NK-92 treated with Interleukin-12 subunit alpha and Interleukin-12 subunit beta, amount 100 ng/mL, for 24 hours (cell line): ENCODE results near the gene MYOCOS.
"Not testable (repeated sequence)": the region's sequence is repeated elsewhere in the genome, so short reads cannot be mapped to it uniquely, and the experiment has no call there.

Source experiments
- DNase-seq: peaks from one replicate; lab custom pipeline; 2025; lab: John Stamatoyannopoulos, UW

Gene MYOCOS, protein sequence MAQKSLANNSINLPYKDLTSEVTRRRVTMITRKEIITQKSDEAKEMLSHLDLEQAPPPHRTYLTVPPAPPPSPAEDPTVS

DNA sequence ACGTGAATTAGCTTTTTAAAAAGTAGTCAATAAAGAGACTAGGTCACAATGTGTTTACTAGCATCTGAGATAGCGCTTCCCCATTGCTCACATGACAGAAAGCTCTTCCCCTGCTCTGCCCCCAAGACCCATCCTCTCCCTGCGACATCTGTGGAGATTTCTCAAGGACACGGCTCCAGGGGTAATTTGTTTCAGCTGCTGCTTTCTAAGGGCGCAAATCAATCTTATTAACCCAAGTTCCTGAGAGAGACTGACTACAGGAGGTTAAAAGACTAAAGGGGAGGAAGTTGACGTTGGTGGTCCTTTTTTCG, at the start of gene MYOCOS:
Gene MYOCOS (plus strand): TSS at position 92 of the 311 bp plus-strand sequence. CDS start 1,641 bp downstream, outside the sequence.
- DNase-seq = no peak

DNA sequence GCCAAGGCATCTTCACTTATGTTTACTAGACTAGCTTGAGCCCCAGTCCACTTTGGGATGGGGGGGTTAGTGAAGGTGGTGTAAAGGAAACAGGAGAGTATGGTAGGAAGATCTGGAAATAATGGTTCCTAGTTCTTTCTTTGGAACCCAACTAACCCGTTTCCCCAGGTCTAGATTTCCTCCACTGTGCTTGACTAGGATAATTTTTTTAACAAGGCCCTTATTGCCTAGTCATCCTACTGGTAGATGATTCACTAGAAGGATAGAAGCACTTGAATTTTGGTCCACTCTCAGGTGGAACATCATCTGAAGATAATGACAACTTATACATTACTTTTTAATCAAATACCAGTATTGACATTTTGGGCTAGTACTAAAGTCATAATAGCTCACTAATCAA, 45.9 kb upstream of the MYOCOS start:
- no peak for DNase-seq

DNA sequence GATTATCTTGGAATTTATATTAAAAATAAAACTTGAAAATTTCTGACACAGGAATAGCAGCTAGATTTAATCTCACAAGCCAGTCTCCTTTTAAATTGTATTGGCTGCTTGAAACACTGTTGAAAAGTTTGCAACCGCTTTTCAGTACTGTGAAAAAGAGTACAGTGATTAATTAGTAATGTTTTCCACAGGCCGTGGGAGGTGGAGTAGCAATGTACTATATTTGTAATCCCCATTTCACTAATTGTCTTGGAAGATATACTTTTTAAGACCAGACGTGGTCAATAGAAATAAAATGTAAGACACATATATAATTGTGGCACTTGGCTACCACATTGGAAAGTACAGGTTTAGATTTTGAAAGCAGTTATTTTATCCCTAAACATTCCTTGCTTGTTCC, 40.8 kb upstream of the MYOCOS start:
- DNase-seq = no peak

DNA sequence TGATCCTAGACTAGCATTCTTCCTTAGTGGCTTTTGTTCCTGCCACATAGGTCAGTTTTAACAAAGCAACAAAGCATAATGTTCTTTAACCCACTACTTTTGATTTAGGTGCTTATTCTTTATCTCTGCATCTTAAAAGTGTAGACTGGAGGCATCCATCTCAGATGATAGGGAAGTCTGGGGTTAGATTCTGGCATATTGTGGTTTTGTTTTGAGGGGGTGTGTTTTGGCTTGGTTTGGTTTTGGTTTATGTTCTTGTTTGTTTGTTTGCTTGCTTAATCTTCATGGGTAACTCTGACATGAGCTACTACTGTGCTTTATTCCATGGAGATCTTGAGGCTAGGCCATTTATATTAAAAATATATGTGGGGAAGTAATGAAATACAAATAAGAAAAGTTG, 40.3 kb upstream of the MYOCOS start:
- no peak for DNase-seq

DNA sequence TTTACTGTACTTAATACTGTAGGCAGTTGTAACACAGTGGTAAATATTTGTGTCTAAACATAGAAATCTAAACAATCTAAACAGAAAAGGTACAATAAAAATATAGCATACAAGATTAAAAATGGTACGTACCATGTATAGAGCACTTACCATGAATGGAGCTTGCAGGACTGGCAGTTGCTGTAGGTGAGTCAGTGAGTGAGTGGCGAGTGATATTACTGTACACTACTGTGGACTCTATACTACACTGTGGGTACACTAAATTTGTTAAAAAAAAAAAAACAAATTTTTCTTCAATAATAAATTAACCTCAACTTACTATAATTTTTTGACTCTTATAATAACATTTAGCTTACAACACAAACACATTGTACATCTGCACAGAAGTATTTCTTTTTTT, 39.5 kb upstream of the MYOCOS start:
- DNase-seq = no peak

DNA sequence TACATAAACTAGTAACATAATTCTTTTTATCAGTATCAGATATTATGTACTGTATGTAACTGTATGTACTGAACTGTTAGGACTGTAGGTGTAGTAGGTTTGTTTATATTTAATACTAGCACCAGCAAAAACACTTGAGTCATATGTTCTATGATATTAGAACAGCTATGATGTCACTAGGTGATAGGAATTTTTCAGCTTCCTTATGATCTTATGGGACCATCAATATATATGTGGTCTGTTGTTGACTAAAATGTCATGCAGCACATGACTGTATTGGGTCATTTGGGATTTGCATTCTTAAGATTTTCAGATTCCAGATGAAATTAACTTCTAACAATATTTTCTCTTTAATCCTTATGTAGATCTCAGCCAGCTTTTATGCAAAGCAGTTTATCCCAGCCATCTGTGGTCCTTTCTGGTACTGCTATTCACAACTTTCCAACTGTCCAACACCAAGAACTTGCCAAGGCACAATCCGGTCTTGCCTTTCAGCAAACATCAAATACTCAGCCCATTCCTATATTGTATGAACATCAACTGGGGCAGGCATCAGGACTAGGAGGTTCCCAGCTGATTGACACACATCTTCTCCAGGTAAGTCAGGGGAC, 38.3 kb upstream of the MYOCOS start:
- DNase-seq = no peak

DNA sequence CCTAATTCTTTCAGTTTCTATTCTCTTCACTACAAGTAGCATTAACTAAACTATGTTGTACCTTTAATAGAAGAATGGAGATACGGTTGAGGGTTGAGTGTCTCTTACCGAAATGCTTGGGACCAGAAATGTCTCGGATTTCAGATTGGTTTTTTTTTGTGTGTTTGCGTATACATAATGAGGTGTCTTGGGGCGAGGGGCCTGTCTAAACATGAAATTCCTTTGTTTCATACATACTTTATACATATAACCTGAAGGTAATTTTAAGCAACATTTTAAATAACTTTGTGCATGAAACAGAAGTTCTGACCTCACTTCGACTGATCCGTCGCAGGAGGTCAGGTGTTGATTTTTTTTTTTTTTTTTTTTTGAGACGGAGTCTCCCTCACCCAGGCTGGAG, 36.3 kb upstream of the MYOCOS start:
- DNase-seq = no peak

DNA sequence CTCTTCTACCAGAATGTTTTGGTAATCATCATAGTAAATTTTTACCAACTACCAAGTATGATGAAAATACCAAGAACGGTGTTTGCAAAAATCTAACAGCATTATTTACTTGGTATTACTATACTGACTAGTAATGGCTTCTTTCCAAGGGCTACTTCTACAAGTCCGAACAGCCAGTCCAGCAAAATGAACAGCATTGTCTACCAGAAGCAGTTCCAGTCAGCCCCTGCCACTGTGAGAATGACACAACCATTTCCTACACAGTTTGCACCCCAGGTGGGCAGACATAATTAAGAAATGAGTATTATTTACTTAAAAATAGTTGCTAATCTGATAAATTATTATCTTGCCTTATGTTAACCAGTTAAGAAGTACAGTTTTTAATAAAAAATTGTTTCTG, 33.8 kb upstream of the MYOCOS start:
- DNase-seq = no peak

DNA sequence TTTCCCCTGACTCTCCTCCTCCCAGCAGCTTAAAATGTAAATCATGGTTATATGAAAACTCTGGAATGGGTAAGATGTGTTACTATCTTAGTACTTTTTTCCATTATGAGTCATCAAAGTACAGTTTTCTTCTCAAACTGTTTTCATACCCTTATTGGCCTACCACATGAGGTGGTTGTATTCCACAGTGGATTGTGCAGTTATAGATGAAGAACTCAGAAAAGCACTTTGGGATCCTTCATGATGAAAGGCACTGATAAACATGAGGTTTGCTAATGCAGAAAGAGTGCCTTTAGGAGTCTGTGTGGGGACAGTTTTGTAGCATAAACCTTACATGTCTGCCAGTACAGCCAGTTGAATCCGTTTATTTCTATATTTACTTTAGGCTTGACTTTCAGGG, 32.0 kb upstream of the MYOCOS start:
- DNase-seq = no peak

DNA sequence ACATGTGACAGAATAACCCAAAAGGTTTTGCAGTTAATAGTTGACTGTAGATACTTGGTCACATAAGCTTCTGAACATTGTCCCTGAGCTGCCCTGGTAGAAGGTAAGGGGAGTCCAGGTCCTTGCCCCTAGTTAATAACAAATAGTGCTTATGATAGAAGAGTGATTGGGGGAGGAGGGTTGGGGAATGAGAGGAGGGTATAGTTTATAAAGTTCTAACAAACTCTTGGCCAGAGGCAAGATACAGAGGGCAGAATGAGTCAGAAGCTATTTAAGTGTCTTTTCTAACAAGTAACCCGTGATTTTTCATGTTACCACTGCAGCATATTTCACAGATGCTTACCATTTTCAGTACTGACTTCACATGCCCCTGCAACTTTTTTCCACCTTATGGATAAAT, 26.7 kb upstream of the MYOCOS start:
- DNase-seq = no peak

DNA sequence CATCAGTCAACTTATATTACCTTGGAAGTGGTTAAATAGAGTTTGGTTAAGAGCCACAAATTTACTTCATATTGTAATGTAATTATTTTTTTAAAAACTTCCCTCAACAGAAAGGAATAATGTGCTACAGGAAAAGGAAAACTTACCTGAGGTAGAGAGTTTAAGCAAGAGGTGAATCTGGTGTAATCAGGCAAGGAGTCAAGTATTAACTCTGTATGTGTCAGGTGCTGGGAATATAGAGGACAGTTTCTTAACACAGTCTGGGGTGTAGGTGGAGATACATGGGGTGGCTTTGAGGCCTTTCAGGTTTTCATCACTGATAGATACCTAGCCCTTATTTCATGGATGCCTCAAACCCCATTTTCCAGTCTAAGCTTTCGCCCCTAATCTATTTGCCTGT, 25.9 kb upstream of the MYOCOS start:
- DNase-seq = no peak

DNA sequence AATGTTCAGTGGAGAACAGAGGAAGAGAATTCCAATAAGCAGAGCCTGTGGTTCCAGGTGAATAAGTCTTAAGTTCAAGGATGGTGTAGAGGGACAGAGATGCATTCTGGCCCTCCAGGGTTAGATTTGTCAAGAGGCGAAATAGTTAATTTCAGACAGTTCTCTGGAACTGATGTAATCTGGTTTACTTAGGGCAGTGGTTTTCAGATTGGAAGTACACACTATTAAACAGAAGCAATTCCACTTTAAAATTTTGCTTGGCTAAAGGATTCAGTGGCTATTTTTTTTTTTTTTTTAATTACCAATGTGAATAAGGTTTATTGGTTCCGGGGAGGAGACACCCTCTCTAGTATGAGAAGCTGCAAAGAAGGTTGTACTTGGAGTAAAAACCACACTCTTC, 25.3 kb upstream of the MYOCOS start:
- DNase-seq = no peak

DNA sequence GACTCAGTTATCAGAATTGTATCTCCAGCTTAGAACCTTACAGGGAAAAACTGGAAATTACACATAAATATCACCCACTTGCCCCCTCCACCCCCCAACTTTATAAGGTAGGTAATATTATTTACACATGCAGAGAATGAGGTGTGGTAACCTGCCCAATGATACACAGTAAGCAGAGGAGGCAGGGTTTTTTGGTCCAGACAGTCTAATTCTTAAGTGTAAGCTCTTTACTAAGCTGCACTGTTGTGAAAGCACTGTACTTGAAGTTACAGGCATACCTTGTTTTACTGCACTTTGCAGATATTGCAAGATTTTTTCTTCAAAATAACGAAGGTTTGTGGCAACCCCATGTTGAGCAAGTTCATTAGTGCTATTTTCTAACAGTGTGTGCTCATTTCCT, 24.8 kb upstream of the MYOCOS start:
- no peak for DNase-seq

DNA sequence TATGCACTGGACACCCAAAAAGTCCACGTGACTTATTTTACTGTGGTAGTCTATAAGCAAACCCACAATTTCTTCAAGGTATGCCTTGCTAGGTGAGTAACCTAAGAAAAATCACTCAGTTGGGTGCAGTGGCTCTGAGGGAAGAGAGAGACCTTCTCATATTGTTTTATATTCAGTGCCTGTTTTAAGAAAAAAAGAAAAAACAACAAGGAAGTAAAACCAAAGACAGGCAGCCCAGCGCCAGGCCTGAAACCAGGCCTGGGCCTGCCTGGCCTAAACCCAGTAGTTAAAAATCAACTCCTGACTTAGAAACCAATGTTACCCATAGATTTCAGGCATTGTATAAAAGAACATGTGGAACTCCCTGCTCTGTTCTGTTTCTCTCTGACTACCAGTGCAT, 21.7 kb upstream of the MYOCOS start:
- DNase-seq = not testable (repeated sequence)

DNA sequence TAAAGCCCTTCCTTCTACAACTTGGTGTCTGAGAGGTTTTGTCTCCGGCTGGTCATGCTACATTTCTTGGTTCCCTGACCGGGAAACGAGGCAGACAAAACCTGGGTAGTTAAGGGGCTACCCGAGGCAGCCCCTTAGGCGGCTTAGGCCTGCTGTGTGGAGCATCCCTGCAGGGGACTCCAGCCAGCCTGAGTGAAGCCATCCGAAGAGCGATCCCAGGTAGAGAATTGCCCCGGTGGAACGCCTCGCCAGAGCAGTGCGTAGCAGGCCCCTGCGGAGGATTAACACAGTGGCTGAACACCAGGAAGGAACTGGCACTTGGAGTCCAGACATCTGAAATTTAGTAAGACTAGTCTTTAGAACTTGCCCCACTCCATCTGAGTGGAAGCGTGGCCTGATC, 21.2 kb upstream of the MYOCOS start:
- no peak for DNase-seq

DNA sequence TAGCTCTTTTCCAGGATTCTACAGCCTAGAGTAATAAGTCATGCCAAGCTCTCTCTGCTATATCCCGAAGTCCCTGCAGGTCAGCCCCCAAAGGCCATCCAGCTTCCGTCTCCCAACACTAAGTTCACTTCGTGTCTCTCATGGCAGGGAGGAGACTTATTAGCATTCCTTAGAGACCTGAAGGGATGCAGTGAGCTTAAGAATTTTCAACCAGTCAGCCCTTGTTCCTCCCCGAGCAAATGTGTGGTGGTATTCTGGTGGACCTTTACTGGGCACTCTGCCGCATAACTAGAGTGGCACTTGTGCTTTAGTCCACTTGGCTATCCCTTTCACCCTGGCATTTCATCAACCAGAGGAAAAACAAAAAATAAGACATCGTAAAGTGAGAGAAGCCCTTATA, 19.0 kb upstream of the MYOCOS start:
- DNase-seq = not testable (repeated sequence)

DNA sequence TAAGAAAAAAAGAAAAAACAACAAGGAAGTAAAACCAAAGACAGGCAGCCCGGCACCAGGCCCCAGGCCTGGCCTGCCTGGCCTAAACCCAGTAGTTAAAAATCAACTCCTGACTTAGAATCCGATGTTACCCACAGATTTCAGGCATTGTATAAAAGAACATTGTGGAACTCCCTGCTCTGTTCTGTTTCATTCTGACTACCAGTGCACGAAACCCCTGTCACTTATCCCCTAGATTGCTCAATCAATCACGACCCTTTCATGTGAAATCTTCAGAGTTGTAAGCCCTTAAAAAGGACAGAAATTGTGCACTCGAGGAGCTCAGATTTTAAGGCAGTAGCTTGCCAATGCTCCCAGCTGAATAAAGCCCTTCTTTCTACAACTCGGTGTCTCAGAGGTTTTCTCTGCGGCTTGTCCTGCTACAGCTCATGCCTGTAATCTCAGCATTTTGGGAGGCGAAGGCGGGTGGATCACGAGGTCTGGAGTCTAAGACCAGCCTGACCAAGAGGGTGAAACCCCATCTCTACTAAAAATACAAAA, 15.6 kb upstream of the MYOCOS start:
- DNase-seq = no peak

DNA sequence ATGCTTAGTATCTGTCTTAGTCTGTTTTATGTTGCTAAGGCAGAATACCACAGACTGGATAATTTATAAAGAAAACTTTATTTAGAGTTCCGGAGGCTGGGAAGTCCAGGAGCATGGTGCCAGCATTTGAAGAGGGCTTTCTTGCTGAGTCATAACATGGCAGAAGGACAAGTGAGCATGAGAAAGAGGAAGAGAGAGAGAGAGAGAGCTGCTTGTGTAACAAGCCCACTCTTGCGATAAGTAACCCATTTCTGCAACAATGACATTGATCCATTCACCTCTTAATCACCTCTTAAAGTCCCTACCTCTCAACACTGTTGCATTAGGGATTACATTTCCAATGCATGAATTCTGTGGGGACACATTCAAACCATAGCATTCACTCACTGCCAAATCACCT, 11.7 kb upstream of the MYOCOS start:
- no peak for DNase-seq

DNA sequence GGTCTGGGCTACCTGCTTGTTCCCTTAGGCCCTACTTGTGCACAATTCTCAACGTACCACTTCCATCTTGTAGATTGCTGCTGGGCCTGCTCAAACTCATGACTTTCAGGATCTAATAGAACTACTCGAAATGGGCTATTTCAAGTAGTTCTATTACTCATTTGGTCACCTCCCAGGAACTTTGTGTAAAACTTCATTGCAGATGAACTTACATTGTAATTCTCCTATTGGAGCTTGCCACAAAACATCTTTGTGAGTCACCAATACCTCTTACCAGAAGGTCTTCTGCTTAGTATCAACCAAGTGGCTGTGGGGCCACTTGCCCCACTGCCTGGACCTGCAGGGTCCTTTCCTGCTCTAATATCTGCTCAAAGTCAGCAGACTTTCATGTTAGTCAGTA, 10.7 kb upstream of the MYOCOS start:
- no peak for DNase-seq

DNA sequence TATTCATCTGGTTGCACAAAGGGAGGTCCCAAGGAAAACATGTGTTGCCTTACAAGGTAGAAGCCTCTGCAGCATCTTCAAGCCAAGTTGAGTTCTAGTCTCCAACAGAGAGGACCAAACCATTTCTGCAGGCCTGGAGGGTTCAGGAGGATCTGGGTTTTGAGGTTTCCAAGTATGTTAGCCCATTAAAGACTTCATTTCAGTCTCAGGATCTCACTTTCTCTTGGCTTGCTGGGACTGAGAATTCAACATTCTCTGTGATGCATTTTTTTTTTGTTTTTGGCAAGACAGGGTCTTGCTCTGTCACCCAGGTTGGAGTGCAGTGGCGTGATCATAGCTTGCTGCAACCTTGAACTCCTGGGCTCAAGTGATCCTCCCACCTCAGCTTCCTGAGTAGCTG, 8.8 kb upstream of the MYOCOS start:
- DNase-seq = no peak

DNA sequence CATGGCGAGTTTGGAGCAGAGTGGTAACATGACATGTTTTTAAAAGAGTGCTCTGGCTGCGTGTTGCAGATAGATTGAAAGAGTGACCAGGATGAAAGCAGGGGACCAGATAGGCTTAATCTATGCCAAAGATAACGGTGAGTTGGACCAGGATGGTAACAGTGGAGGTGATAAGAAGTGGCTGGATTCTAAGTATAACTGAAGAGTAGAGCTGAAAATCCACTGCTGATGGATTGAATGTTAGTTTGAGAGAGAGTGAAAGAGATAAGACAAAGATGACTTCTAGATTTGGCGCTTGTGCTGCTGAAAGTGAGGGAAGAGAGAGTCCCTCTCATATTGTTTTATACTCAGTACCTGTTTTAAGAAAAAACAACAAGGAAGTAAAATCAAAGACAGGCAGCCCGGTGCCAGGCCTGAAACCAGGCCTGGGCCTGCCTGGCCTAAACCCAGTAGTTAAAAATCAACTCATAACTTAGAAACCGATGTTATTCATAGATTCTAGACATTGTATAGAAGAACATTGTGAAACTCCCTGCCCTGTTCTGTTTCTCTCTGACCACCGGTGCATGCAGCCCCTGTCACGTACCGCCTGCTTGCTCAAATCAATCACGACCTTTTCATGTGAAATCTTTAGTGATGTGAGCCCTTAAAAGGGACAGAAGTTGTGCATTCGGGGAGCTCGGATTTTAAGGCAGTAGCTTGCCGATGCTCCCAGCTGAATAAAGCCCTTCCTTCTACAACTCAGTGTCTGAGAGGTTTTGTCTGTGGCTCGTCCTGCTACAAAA, 6.7 kb upstream of the MYOCOS start:
- not testable (repeated sequence) for DNase-seq

DNA sequence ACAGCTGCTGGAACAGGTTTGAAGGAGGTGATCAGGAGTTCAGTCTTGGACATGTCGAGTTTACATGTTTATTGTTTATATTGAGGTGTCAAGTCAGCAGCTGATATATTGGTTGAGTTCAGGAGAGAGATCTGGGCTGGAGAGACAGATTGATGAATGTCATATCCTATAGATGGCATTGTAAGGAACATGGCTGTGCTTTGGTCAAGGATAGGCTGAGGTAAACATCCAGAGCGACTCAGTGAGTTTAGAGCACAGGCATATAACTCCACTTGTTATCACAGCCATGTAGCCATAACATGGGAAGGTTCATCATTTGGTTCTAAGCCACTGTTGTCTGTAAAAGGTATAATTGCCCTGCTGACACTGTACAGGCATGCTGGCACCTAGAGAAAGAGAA, 5.5 kb upstream of the MYOCOS start:
- no peak for DNase-seq

DNA sequence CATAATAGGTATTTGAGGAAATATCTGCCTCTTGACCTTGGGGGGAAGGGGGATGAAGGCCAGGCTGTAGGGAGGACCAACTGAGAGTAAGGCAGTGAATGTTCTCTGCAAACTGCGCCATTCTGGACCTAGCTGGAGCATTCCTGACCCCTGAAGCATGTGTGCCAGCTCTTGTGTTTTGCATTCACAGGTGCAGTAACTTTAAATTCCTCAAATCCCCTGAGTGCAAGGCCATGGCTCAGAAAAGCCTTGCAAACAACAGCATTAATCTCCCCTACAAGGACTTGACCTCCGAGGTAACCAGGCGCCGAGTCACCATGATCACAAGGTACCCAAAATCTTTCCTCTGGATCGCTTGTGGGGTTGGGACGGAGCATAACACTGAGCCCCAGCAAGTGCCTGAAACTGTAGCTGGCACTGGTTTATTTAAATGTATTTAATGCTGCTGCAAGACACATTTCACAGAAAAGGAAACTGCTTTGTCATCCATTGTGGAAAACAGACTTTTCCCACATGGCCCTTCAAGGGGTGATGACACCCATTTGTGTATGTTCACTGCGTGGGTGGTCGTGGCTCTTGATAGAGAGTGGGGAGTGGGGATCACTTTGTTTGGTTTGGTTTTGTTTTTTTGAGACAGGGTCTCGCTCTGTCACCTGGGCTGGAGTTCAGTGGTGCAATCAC, 1.7 kb downstream of the MYOCOS start:
- DNase-seq = no peak
